ENCODE results near the gene TAF1.

Gene TAF1

GRCh38 chrX:71454222-71454621 lies 88.1 kb downstream of the TAF1 start:
- no peak for DNase-seq (ENCODE audit: low spot score)
- no peak for TF ChIP-seq CTCF (IDR thresholded peaks at IDR 0.05; ENCODE audit: borderline replicate concordance, control extremely low read depth, extremely low read depth, insufficient read depth, missing control alignments)
- in situ Hi-C loops (cut with MboI; ENCODE audit: low sequenced_read_pairs, unreplicated experiment) = loop anchor here (25.0 kb wide), 1 partner anchor 92 kb away; the partner anchor contains the start of gene TAF1

- in situ Hi-C loops (cut with MboI; ENCODE audit: low sequenced_read_pairs, unreplicated experiment) = loop anchor here (25.0 kb wide), 1 partner anchor 97 kb away; the partner anchor contains the start of gene TAF1
- no peak for TF ChIP-seq CTCF (IDR thresholded peaks at IDR 0.05; ENCODE audit: borderline replicate concordance, control extremely low read depth, extremely low read depth, insufficient read depth, missing control alignments)
- no peak for DNase-seq (ENCODE audit: low spot score)
Observed at GRCh38 chrX:71458866-71459265, 92.7 kb downstream of the TAF1 start.

GRCh38 chrX:71464968-71465367 lies 98.8 kb downstream of the TAF1 start:
- no peak for TF ChIP-seq CTCF (IDR thresholded peaks at IDR 0.05; ENCODE audit: borderline replicate concordance, control extremely low read depth, extremely low read depth, insufficient read depth, missing control alignments)
- DNase-seq (ENCODE audit: low spot score) = no peak
- in situ Hi-C loops (cut with MboI; ENCODE audit: low sequenced_read_pairs, unreplicated experiment) = loop anchor here (25.0 kb wide), 1 partner anchor 103 kb away; the partner anchor contains the start of gene TAF1

- DNase-seq (ENCODE audit: low spot score) = no peak
- in situ Hi-C loops (cut with MboI; ENCODE audit: low sequenced_read_pairs, unreplicated experiment) = loop anchor here (25.0 kb wide), 1 partner anchor 105 kb away; the partner anchor contains the start of gene TAF1
- no peak for TF ChIP-seq CTCF (IDR thresholded peaks at IDR 0.05; ENCODE audit: borderline replicate concordance, control extremely low read depth, extremely low read depth, insufficient read depth, missing control alignments)
Observed at GRCh38 chrX:71466979-71467523, 100.9 kb downstream of the TAF1 start.

- in situ Hi-C loops (cut with MboI; ENCODE audit: low sequenced_read_pairs, unreplicated experiment) = no loop called here
- no peak for DNase-seq (ENCODE audit: low spot score)
- TF ChIP-seq CTCF (IDR thresholded peaks at IDR 0.05; ENCODE audit: borderline replicate concordance, control extremely low read depth, extremely low read depth, insufficient read depth, missing control alignments) = no peak
Observed at GRCh38 chrX:71475785-71476540, 109.8 kb downstream of the TAF1 start.

GRCh38 chrX:71482228-71482958 lies 116.2 kb downstream of the TAF1 start:
- no peak for DNase-seq (ENCODE audit: low spot score)
- TF ChIP-seq CTCF (IDR thresholded peaks at IDR 0.05; ENCODE audit: borderline replicate concordance, control extremely low read depth, extremely low read depth, insufficient read depth, missing control alignments) = no peak
- in situ Hi-C loops (cut with MboI; ENCODE audit: low sequenced_read_pairs, unreplicated experiment) = no loop called here

Measured in GM13976 (cell line).